A673 (cell line): ENCODE data around the gene DENND1A. TPM values are rescaled to one million over a fixed set of nuclear protein-coding genes. Genes with fewer than 3 reads are reported as not detected.

Experiments
- BruUV-seq: library from RNA; stranded (reverse); fragments of 400-500 nt; replicated peaks from 2 replicates; lab custom pipeline; 2021; lab: Mats Ljungman, UMichigan
- CTCF ChIA-PET: fragments of 300-600 bp; sonication (Branson Sonifier 250); formaldehyde crosslinking; loops from one replicate; lab custom pipeline; 2022; ENCODE audit warnings: antibody characterized with exemption; lab: Charles Lee
- POLR2A ChIA-PET: fragments of 300-600 bp; sonication (Branson Sonifier 250); formaldehyde crosslinking; loops from one replicate; lab custom pipeline; 2022; ENCODE audit warnings: antibody characterized with exemption; ENCODE audit not compliant: low non-redundant PET; lab: Charles Lee
- DNase-seq: peaks from one replicate; pipeline ENCODE4 v3.0.0-alpha.2; 2015; ENCODE audit warnings: low spot score
- H3K27ac ChIP-seq: fragments of 200-600 bp; sonication (generic); 2 replicates; pipeline ENCODE4 v1.5.1; 2016; ENCODE audit warnings: mixed run types, low read depth, mild to moderate bottlenecking, mixed read lengths, antibody characterized with exemption, low read length; ENCODE audit not compliant: poor library complexity, severe bottlenecking
- H3K27me3 ChIP-seq: fragments of 200-600 bp; sonication (generic); replicated peaks from 2 replicates; pipeline ENCODE4 v1.6.1; 2017; ENCODE audit warnings: mixed run types, low read depth, mild to moderate bottlenecking, mixed read lengths, antibody characterized with exemption, low read length; ENCODE audit not compliant: insufficient read depth, poor library complexity
- H3K36me3 ChIP-seq: fragments of 200-600 bp; sonication (generic); 2 replicates; pipeline ENCODE4 v1.6.1; 2016; ENCODE audit warnings: mixed run types, mild to moderate bottlenecking, mixed read lengths, antibody characterized with exemption, low read length; ENCODE audit not compliant: insufficient read depth, poor library complexity, severe bottlenecking
- H3K4me1 ChIP-seq: fragments of 200-600 bp; sonication (generic); 2 replicates; pipeline ENCODE4 v1.6.1; 2017; ENCODE audit warnings: mixed run types, mild to moderate bottlenecking, mixed read lengths, antibody characterized with exemption, low read length; ENCODE audit not compliant: insufficient read depth, poor library complexity, severe bottlenecking
- H3K4me3 ChIP-seq: fragments of 200-600 bp; sonication (generic); 2 replicates; pipeline ENCODE4 v1.5.1; 2016; ENCODE audit warnings: low read depth, mixed run types, mild to moderate bottlenecking, mixed read lengths, low read length; ENCODE audit not compliant: poor library complexity, severe bottlenecking
- H3K9me3 ChIP-seq: fragments of 200-600 bp; sonication (generic); 2 replicates; pipeline ENCODE4 v1.6.1; 2016; ENCODE audit warnings: mixed run types, low read depth, mild to moderate bottlenecking, mixed read lengths, antibody characterized with exemption, low read length; ENCODE audit not compliant: poor library complexity, severe bottlenecking
- CTCF ChIP-seq: fragments of 300-800, 200-600 bp; sonication (generic); conservative IDR thresholded peaks from 2 replicates; pipeline ENCODE4 v1.5.1; 2017; ENCODE audit warnings: low read depth, mild to moderate bottlenecking, antibody characterized with exemption, low read length, moderate library complexity, mixed read lengths
- EZH2 ChIP-seq: fragments of 200-600 bp; sonication (generic); IDR thresholded peaks from 2 replicates; pipeline ENCODE4 v1.6.1; 2017; ENCODE audit warnings: borderline replicate concordance, low read depth, mild to moderate bottlenecking, mixed read lengths, antibody characterized with exemption, low read length; ENCODE audit not compliant: poor library complexity, severe bottlenecking
- intact Hi-C: fragments of 100-400 bp; cut with micrococcal nuclease; formaldehyde crosslinking; loops from one replicate; pipeline ENCODE4 v1.10.0; 2022; ENCODE audit not compliant: unreplicated experiment
- total RNA-seq: library from RNA; stranded (reverse); gene quantifications from 2 replicates; pipeline ENCODE4 v1.2.3, GENCODE V29; 2021

The DENND1A gene
- total RNA-seq, 1 experiment from 2014 or later: 12.0 TPM

- no peaks in the 10 kb centered on the region for H3K36me3 ChIP-seq
- peaks cover 18% of the 10 kb centered on the region for H3K4me1 ChIP-seq
- CTCF ChIA-PET: no interaction called here
- intact Hi-C loops: no loop called here
- no peak for TF ChIP-seq EZH2
- no peak for TF ChIP-seq CTCF
- no peak overlapping the region for H3K27ac ChIP-seq
- POLR2A ChIA-PET: interaction anchor here (0.6 kb wide), 1 partner anchor 8 kb away, joined by 3 read pairs; no protein-coding TSS in a partner anchor
- no peak overlapping the region for H3K4me3 ChIP-seq
- H3K9me3 ChIP-seq: no peaks in the 10 kb centered on the region
- H3K27me3 ChIP-seq: no peaks in the 10 kb centered on the region
- DNase-seq: no peak
- no TSS peak for BruUV-seq
Measured at GRCh38 chr9:123775289-123776284, 154.3 kb downstream of the DENND1A start.

- Histone ChIP-seq H3K4me3 (no peak overlapping the region), H3K9me3 (no peaks in the 10 kb centered on the region), H3K27me3 (no peaks in the 10 kb centered on the region), H3K4me1 (peaks cover 18% of the 10 kb centered on the region), H3K36me3 (no peaks in the 10 kb centered on the region), H3K27ac (no peak overlapping the region)
- POLR2A ChIA-PET: no interaction called here
- no TSS peak for BruUV-seq
- intact Hi-C loops: no loop called here
- no peak for DNase-seq
- TF ChIP-seq CTCF: no peak
- no peak for TF ChIP-seq EZH2
- CTCF ChIA-PET: interaction anchor here (0.6 kb wide), 1 partner anchor 11 kb away, joined by 3 read pairs; no protein-coding TSS in a partner anchor
Measured at GRCh38 chr9:123773783-123774182, 156.1 kb downstream of the DENND1A start.

- Histone ChIP-seq H3K4me3 (no peak overlapping the region), H3K27ac (no peak overlapping the region), H3K9me3 (no peaks in the 10 kb centered on the region), H3K36me3 (no peaks in the 10 kb centered on the region), H3K27me3 (no peaks in the 10 kb centered on the region), H3K4me1 (peaks cover 18% of the 10 kb centered on the region)
- ChIA-PET CTCF (interaction anchor here (0.6 kb wide), 1 partner anchor 12 kb away, joined by 3 read pairs; no protein-coding TSS in a partner anchor), POLR2A (no interaction called here)
- intact Hi-C loops: no loop called here
- DNase-seq: no peak
- TF ChIP-seq EZH2 (no peak), CTCF (no peak)
- BruUV-seq: no TSS peak
Measured at GRCh38 chr9:123772967-123773366, 157.0 kb downstream of the DENND1A start.
